Measurements from ENCODE around the gene APPBP2.

GRCh38 chr17:60425626-60426025, 100.4 kb downstream of the APPBP2 start:
- no peak for TF ChIP-seq REST (IDR thresholded peaks at IDR 0.05; ENCODE audit: insufficient read depth in 1 of 2, low read depth in 2 of 2, low read length in 2 of 2)
- no peak for TF ChIP-seq POLR2AphosphoS5 (IDR thresholded peaks at IDR 0.05; ENCODE audit: low read depth, low read length)
- no peak for TF ChIP-seq TAF1 (IDR thresholded peaks at IDR 0.05; ENCODE audit: borderline replicate concordance, insufficient read depth, low read length)
- no peak for TF ChIP-seq SIN3A (IDR thresholded peaks at IDR 0.05; ENCODE audit: borderline replicate concordance, insufficient read depth, low read length)
